Measurements from ENCODE around the gene CCER1. TPM values are rescaled to one million over a fixed set of nuclear protein-coding genes. Genes with fewer than 3 reads are reported as not detected.

CCER1 gene
- total RNA-seq, 4 donors from 2014 or later, result not detected

DNA sequence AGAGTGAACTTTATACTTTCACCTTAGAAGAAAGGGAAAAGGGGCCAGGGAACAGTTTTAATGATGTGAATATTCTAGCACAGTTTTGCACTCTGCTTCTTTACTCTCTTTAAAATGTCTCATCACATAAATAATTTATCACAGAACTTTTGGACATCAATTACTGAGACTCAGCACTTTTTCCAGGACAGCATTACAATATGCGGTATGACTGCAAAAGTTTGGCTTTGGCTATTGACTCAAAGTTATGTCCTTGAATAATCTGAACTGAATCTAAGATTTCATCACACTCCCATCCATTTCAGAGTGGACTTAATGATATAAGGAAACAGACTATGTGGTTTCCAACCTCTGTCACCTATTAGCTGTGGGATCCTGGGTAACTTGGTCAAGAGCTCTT lies 11.7 kb downstream of the CCER1 start:
- no peak for ATAC-seq (ENCODE audit: low FRiP score)
- TF ChIP-seq CTCF (IDR thresholded peaks at IDR 0.05), result no peak

DNA sequence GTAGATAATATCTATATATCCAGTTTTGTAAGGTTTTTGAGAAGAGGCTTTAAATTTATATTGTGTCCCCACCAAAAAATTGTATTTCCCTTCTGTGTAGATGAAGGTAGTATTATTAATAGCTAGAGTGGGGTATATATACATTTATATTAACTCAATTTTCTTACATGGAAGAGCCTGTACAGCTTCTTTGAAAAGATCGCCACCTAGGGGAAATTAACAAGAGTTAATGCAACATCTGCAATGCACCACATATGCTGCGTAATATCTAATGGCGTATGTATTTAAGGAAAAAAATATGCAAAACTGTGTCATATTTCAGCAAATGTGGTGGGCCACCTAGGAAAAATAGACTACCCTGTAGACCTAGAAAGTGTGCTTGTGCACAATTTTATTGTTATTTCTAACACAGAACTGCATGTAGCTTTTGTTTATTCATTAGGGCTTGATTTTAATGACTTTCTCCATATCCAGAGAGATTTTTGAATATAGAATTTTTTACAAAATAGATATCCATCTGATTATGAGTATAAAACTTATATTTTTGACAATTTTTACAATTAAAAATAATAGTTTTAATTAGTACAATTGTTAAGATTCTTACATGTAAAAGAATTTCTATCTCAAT lies 14.0 kb downstream of the CCER1 start:
- ATAC-seq (ENCODE audit: low FRiP score) (no peak), DNase-seq (ENCODE audit: low spot score) (no peak)
- TF ChIP-seq CTCF (IDR thresholded peaks at IDR 0.05), result no peak

More for the DNA sequence above, 11.7 kb downstream of the CCER1 start:
- no peak for DNase-seq (ENCODE audit: low spot score)

GRCh38 chr12:90939382-90939781 lies 15.6 kb downstream of the CCER1 start:
- DNase-seq (ENCODE audit: low spot score) (no peak), ATAC-seq (ENCODE audit: low FRiP score) (no peak)
- TF ChIP-seq CTCF (IDR thresholded peaks at IDR 0.05), result no peak

- no peak for TF ChIP-seq CTCF (IDR thresholded peaks at IDR 0.05)
- ATAC-seq (ENCODE audit: low FRiP score) (no peak), DNase-seq (ENCODE audit: low spot score) (no peak)
Measured at GRCh38 chr12:90938451-90938850, 16.5 kb downstream of the CCER1 start.

- DNase-seq (ENCODE audit: low spot score) (no peak), ATAC-seq (ENCODE audit: low FRiP score) (no peak)
- no peak for TF ChIP-seq CTCF (IDR thresholded peaks at IDR 0.05)
Measured at GRCh38 chr12:90937651-90938050, 17.3 kb downstream of the CCER1 start.

DNA sequence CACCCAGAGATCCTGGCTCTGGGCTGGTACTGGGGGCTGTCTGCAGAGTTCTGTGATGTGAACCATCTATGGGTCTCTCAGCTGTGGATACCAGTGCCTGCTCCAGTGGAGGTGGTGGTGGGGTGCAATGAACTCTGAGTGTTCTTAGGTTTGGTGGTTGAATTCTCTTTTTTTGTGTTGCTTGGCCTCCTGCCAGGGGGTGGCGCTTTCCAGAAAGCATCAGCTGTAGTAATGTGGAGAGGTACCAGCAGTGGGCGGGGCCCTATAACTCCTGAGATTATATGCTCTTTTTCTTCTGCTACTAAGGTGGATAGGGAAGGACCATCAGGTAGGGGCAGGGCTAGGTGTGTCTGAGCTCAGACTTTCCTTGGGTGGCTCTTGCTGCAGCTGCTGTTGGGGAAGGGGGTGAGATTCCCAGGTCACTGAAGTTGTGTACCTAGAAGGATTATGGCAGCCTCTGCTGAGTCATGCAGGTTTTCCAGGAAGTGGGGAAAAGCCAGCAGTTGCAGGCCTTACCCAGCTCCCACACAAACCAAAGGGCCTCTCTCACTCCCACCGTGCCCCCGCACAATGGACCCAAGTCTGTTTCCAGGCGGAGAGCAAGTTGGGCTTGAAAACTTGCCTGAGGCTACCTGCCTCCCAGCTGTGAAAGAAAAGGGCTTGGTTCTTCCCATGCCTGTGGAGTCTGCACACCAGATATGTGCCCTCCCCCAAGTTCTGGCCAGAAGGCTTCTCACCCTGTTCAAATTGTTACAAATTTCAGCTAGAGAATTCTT lies 18.6 kb downstream of the CCER1 start:
- no peak for TF ChIP-seq CTCF (IDR thresholded peaks at IDR 0.05)
- ATAC-seq (ENCODE audit: low FRiP score), result no peak
- no peak for DNase-seq (ENCODE audit: low spot score)

DNA sequence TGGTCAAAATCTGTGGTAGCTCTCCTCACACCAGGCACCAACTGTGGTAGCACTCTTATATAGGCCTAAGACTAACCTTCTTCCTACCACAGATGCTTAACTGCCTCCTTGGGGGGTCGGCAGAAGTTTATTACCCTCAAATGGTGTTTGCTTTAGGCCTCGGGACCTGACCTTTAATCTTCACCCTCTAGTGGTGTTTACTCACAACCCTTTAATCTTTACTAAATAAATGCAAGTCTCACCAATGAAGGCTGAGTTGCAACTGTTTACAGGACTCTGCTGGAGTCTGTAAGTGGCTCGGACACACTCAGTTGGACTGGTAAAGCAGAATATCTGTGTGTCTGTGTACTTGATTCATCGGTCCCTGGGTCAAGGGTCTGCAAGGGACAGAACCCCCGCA lies 29.4 kb downstream of the CCER1 start:
- DNase-seq (ENCODE audit: low spot score) (no peak), ATAC-seq (ENCODE audit: low FRiP score) (no peak)
- TF ChIP-seq CTCF (IDR thresholded peaks at IDR 0.05), result no peak
